NOMO-1 treated with dmso at 0.1 percent for 144 hours (cell line): ENCODE measurements around the gene GPR183.

Source experiments
- DNase-seq: peaks from one replicate; lab custom pipeline; 2025; ENCODE audit not compliant: unreplicated experiment; lab: John Stamatoyannopoulos, UW

The GPR183 gene

DNA sequence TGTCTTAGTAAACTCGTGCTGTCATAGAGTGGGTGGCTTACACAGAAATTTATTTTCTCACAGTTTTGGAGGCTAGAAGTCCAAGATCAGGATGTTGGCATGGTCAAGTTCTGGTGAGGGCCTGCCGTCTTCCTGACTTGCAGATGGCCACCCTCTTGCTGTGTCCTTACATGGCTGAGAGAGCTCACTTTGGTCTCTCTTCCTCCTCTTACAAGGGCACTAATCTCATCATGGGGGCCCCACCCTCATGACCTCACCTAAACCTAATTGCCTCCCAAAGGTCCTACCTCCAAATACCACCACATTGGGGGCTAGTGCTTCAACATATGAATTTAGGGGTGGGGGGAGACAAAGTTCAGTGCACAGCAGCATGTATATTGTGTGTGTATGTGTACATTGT is 34.7 kb downstream of the GPR183 start:
- DNase-seq, result no peak

GRCh38 chr13:99271249-99271648 is 36.0 kb downstream of the GPR183 start:
- DNase-seq, result no peak

DNA sequence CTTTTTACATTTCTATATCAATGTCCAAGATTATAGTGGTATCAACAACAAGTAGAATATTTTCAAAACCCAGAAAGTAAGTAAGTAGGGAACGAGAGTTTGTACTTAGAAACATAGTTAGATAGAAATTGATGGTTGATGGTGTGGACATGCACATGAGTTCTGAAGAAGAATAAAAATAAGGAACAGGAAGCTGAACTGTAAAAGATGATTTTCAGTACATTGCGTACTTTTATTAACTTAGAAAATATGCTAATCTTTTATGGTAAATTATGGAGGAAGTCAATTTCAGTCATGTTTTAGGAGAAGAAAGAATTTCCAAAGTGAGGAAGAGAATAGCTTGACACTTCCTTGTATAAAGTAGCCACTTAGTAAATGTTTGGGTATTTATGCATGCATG is 36.7 kb downstream of the GPR183 start:
- no peak for DNase-seq

GRCh38 chr13:99269627-99270241 is 37.5 kb downstream of the GPR183 start:
- DNase-seq, result no peak

DNA sequence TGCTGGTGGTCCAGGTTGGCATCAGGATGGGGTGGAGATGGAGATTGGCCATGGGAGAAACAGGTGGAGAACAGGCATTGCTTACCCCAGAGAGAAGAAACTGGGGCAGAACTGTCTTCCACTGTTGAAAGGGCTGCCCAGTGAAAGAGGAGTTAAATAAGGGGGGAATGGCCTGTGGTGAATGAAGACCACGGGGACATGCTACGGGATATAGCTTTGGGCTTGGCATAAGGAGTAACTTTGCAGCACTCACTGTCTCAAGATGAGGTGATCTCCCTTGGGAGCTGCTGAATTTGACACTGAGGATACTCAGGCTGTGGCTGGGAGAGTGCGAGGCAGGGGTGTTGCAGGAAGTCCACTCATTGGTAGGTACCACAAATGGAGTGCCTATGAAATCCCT is 38.4 kb downstream of the GPR183 start:
- no peak for DNase-seq

GRCh38 chr13:99267927-99268326 is 39.3 kb downstream of the GPR183 start:
- DNase-seq, result no peak

GRCh38 chr13:99266827-99267226 is 40.4 kb downstream of the GPR183 start:
- no peak for DNase-seq

- no peak for DNase-seq
Measured at GRCh38 chr13:99265821-99266426, 41.3 kb downstream of the GPR183 start.

DNA sequence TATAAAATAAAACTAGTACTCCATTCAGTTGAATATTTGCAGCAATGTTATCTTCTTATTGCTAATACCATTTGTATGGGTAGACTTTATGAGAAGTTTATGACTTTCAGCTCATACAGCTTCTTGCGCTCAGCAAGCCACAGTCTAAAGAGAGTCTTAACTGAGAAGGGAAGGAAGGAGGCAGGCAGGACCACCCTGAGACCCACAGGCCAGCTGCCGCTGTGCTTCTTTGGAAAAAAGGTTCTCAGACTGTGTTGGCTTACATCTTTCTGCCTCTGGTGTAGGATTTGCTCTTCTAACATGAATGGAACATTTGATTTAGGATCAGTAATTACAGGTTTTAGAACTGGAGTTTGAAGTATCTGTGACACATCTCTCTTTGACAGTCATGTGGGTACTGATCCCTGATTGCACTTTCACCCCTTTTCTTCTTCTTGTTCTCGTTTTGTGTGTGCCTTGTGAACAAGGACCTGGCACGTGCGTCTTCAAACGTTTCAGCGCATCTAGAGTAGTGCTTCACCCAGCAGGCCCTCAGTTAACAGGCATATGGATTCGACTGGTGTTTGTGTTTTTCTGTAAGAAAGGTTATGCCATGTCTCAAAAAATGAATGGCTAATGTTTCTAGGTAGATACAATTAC is 41.9 kb downstream of the GPR183 start:
- no peak for DNase-seq

- DNase-seq, result no peak
Measured at GRCh38 chr13:99264051-99264450, 43.1 kb downstream of the GPR183 start.

- no peak for DNase-seq
Measured at GRCh38 chr13:99263126-99263785, 43.9 kb downstream of the GPR183 start.

DNA sequence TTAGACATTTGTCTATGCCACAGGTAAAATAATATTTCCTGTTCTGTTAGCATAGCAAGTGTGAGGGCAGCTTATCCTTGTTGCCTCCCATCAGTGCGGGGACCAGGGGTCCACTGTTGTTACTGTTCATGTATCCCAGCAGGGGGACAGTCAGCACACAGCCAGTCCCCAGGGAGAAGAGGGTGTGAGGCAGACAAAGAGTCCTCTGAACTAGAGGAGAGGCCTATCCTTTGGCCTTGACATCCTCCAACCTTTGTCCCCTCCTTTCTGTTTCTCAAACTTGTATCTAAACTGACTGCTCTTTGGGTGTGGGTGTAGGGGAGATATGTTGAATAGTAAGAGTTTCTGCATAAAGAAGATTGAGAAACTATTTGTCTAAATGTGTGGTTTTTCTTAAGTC is 46.1 kb downstream of the GPR183 start:
- DNase-seq, result no peak

GRCh38 chr13:99260216-99260615 is 47.0 kb downstream of the GPR183 start:
- DNase-seq, result no peak

GRCh38 chr13:99258946-99259345 is 48.3 kb downstream of the GPR183 start:
- DNase-seq, result peak; percentile 38

DNA sequence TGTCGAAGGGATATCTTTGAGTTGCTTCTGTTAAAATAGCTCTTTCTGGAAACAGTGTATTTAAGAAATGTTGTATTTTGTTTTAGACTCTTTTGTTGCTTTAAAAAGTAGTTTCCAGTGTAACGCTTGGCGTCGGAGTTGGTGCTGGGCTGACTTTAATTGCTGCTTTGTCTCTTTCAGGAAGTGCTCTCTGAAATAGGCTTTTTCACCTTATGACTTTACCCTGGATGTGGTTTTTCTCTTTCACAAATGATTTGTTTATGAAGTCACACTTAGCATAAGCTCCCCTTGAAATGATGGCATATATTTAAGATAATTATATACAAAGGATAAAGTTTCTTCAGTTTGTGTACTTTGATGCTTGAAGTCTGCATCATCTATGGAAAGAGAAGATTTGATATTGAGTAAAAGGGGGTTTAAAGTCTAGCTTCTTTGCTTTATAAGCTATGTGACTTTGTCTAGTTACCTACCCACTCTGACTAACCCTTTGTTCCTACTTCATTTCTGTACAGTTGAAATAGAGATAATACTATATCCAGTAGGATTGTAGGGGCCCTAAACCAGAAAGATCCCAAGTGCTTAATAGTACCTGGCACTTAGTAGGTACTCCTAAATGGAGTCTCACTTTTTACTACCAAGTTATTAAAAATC is 48.9 kb downstream of the GPR183 start, which contains the start of gene GPR18:
Gene GPR18 (minus strand): TSS at position 170 of the 651 bp plus-strand sequence. CDS start 2,507 bp downstream, outside the sequence.
- peak; percentile 21 for DNase-seq

DNA sequence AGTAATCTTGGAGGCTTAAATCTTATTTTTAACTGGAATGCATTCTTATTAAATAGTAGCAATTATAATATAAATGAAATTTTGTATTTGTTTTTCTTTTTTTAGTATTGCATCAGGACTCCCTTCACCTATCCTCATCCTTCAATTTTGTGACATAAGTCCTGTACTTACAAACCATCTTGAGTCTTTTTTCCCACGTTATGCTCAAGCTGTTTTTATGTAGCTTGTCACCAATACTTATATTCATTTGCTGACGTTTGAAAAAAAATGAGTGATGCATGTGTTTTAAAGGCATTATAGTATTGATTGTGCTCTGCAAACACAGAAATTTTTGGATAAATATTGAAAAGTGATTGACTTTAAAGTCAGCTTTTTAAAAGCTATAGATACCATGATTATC is 49.9 kb downstream of the GPR183 start:
- peak; percentile 35 for DNase-seq

- peak; percentile 23 for DNase-seq
Measured at GRCh38 chr13:99256709-99257108, 50.5 kb downstream of the GPR183 start.

DNA sequence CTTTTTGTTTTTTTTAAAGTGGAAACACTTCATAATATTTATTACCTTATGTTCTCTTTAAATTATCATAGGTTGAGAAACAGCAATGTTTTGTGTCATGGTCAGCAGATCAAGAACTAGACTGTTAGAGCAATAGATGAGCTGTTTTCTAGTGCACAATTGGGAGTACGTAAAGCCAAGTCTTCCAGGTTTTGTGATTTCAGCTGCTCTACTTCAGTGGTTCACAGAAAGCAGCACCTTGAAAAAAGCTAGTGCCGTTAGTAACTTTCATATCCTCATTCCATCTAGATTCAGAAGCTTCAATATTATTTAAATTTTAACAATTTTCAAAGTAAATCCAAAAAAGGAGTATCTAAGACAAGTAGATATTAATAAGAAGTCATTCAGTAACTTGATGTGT is 50.9 kb downstream of the GPR183 start:
- DNase-seq, result no peak

GRCh38 chr13:99255271-99255670 is 51.9 kb downstream of the GPR183 start:
- DNase-seq, result no peak

- DNase-seq, result no peak
Measured at GRCh38 chr13:99254830-99255229, 52.4 kb downstream of the GPR183 start.

GRCh38 chr13:99251921-99252320 is 55.3 kb downstream of the GPR183 start:
- DNase-seq, result no peak
